ENCODE results near the gene UBE2I. TPM values are rescaled to one million over a fixed set of nuclear protein-coding genes. Genes with fewer than 3 reads are reported as not detected.
A peak's percentile ranks its signal among the peaks of the same experiment; 100 is the strongest.

UBE2I gene
- total RNA-seq, 2 experiments from 2014 or later = 207 to 237 TPM

DNA sequence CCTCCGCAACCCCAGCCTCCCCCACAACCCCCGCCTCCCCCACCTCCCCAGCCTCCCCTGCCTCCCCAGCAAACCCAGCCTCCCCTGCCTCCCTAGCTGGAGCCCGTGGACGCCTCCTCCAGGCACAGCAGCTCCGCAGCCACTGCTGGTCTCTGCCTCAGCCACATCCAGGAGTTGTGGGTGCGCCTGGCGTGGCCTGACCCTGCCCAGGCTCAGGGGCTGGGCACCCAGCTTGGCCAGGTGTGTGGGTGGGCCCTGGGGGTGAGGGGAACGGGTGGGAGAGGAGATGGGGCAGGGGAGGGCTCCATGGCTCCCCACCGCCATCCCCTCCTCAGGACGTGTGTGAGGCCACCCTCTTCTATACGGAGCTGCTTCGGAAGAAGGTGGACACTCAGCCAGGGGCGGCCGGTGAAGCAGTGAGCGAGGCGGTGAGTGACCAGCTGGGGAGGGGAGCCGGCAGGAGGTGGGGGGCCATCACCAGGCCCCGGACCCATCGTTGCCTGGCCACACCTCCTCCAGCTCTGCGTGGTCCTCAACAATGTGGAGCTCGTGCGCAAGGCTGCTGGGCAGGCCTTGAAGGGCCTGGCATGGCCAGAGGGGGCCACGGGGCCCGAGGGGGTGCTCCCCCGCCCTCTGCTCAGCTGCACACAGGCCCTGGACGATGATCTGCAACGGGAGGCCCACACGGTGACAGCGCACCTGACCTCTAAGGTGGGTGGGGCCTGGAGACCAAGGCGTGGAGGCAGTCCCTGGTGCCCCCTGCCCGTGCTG is 36.4 kb downstream of the UBE2I start:
- ChIA-PET CTCF (no interaction called here), POLR2A (interaction anchor here (0.9 kb wide), 1 partner anchor 38 kb away, joined by 3 read pairs; no protein-coding TSS in a partner anchor)
- Mint-ChIP-seq H3K27me3 (ENCODE audit: low read depth) (no peaks in the 10 kb centered on the region), H3K4me1 (ENCODE audit: low read depth) (peaks cover 26% of the 10 kb centered on the region), H3K9me3 (ENCODE audit: insufficient read depth) (no peaks in the 10 kb centered on the region), H3K4me3 (no peak overlapping the region), H3K27ac (no peak overlapping the region), H3K36me3 (ENCODE audit: low read depth) (no peaks in the 10 kb centered on the region)
- no peak for DNase-seq
- no peak for ATAC-seq

DNA sequence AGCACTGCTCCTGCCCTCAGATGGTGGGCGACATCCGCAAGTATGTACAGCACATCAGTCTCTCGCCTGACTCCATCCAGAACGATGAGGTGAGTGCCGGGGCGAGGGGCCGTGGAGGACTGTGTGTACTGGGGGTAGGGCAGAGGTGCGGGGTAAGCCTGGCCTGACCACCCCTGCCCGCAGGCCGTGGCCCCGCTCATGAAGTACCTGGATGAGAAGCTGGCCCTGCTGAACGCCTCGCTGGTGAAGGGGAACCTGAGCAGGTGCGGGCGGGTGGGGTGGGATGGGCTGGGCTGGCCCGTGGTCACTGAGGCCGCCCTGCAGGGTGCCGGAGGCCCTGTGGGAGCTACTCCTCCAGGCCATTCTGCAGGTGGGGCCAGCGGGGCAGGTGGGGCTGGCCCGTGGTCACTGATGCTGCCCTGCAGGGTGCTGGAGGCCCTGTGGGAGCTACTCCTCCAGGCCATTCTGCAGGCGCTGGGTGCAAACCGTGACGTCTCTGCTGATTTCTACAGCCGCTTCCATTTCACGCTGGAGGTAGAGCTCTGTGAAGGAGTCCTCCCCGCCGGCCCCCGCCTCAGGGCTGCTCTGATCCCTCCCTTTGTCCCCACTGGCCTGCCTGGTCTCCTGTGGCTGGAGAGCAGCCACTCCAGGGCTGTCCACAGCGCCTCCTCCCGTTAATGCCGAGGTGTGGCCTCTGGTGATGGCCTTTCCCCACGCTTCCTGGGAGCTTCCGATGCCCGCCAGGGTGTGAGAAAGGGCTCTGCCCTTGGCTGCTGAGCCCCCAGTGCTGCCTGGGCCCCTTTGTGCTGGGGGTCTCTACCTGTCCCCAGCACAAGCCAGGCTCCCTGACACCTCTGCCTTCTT is 37.2 kb downstream of the UBE2I start:
- no peak for ATAC-seq

DNA sequence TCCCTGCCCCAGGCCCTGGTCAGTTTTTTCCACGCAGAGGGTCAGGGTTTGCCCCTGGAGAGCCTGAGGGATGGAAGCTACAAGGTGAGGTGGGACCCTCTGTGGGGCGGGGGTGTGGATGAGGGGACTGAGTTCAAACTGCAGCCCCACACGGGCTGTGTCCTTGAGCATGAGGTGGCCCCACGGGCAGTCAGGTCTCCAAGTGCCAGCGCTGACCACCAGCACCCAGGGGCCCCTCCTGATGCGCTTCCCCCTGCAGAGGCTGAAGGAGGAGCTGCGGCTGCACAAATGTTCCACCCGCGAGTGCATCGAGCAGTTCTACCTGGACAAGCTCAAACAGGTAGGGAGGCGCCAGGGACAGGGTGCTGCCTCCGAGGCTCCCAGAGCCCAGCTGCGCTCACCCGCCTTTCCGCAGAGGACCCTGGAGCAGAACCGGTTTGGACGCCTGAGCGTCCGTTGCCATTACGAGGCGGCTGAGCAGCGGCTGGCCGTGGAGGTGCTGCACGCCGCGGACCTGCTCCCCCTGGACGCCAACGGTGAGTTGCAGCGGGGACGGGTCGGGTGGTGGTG is 37.9 kb downstream of the UBE2I start:
- H3K36me3 Mint-ChIP-seq (ENCODE audit: low read depth) = no peaks in the 10 kb centered on the region
- POLR2A ChIA-PET = no interaction called here
- H3K27me3 Mint-ChIP-seq (ENCODE audit: low read depth) = no peaks in the 10 kb centered on the region
- no peak overlapping the region for H3K27ac Mint-ChIP-seq
- no peak overlapping the region for H3K4me3 Mint-ChIP-seq
- CTCF ChIA-PET = interaction anchor here (1.9 kb wide), 1 partner anchor 17 kb away, joined by 7 read pairs; no protein-coding TSS in a partner anchor
- H3K9me3 Mint-ChIP-seq (ENCODE audit: insufficient read depth) = no peaks in the 10 kb centered on the region
- ATAC-seq = no peak
- H3K4me1 Mint-ChIP-seq (ENCODE audit: low read depth) = peaks cover 23% of the 10 kb centered on the region
- DNase-seq = no peak

More for the DNA sequence above, 37.2 kb downstream of the UBE2I start:
- no peaks in the 10 kb centered on the region for H3K36me3 Mint-ChIP-seq (ENCODE audit: low read depth)
- no peaks in the 10 kb centered on the region for H3K9me3 Mint-ChIP-seq (ENCODE audit: insufficient read depth)
- ChIA-PET CTCF (interaction anchor here (1.9 kb wide), 1 partner anchor 17 kb away, joined by 7 read pairs; no protein-coding TSS in a partner anchor), POLR2A (interaction anchor here (0.9 kb wide), 1 partner anchor 37 kb away, joined by 3 read pairs; no protein-coding TSS in a partner anchor)
- no peak overlapping the region for H3K4me3 Mint-ChIP-seq
- no peaks in the 10 kb centered on the region for H3K27me3 Mint-ChIP-seq (ENCODE audit: low read depth)
- H3K27ac Mint-ChIP-seq = no peak overlapping the region
- no peak for DNase-seq
- peaks cover 26% of the 10 kb centered on the region for H3K4me1 Mint-ChIP-seq (ENCODE audit: low read depth)

DNA sequence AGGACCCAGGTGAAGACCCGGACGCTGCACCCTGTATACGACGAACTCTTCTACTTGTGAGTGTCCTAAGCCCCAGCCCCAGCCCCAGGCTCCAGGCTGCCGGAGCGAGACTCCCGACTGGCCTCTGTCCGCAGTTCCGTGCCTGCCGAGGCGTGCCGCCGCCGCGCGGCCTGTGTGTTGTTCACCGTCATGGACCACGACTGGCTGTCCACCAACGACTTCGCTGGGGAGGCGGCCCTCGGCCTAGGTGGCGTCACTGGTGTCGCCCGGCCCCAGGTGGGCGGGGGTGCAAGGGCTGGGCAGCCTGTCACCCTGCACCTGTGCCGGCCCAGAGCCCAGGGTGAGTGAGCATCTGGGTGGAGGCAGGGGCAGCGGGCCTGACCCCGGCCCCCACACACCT is 38.5 kb downstream of the UBE2I start:
- Mint-ChIP-seq H3K9me3 (ENCODE audit: insufficient read depth) (no peaks in the 10 kb centered on the region), H3K27me3 (ENCODE audit: low read depth) (no peaks in the 10 kb centered on the region), H3K36me3 (ENCODE audit: low read depth) (no peaks in the 10 kb centered on the region), H3K27ac (no peak overlapping the region), H3K4me1 (ENCODE audit: low read depth) (peaks cover 23% of the 10 kb centered on the region), H3K4me3 (no peak overlapping the region)
- ChIA-PET CTCF (interaction anchor here (1.9 kb wide), 1 partner anchor 16 kb away, joined by 7 read pairs; no protein-coding TSS in a partner anchor), POLR2A (interaction anchor here (1.4 kb wide), 1 partner anchor 73 kb away, joined by 5 read pairs; the partner anchor contains the start of gene UQCC4)
- no peak for DNase-seq
- ATAC-seq = no peak

DNA sequence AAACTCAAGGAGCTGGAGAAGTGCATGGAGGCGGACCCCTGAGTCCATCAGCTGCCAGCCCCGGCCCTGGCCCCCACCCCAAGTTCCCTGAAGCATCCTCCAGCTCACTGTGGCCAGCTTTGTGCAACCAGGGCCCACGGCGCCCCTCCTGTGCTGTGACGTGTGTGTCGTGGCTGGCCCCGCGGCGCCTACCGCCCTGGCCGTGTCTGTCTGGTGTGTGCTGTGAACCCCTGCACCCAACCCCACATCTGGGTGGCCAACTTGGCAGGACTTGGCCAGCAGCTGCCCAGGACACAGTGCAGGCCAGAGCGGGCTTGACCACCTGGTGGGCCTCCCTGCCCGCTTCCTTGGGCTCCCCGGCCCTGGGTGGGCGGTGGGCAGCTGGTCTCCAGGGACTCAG is 39.0 kb downstream of the UBE2I start:
- H3K4me1 Mint-ChIP-seq (ENCODE audit: low read depth) = peaks cover 23% of the 10 kb centered on the region
- no peak overlapping the region for H3K4me3 Mint-ChIP-seq

DNA sequence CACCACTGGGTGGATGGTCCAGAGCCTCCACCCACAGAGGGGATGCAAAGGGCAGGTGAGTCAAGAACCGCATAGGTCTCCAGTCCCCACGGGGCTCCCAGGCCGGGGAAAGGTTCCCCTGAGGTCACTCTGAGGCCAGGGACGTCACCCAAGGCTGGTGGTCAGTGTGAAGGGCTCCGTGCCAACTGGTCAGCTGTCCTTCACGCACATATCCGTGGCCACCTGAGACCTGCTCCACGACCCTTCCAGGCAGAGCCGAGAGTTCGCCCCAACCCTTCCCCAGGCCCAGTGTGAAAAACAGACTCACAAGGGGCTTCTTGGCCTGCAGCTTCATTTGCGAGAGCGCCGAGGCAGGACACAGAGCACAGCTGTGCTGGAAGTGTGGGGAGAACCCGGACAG is 39.5 kb downstream of the UBE2I start:
- Mint-ChIP-seq H3K4me1 (ENCODE audit: low read depth) (peaks cover 27% of the 10 kb centered on the region), H3K27ac (no peak overlapping the region), H3K9me3 (ENCODE audit: insufficient read depth) (no peaks in the 10 kb centered on the region), H3K36me3 (ENCODE audit: low read depth) (no peaks in the 10 kb centered on the region), H3K4me3 (no peak overlapping the region), H3K27me3 (ENCODE audit: low read depth) (no peaks in the 10 kb centered on the region)
- POLR2A ChIA-PET = interaction anchor here (1.4 kb wide), 1 partner anchor 72 kb away, joined by 5 read pairs; the partner anchor contains the start of gene UQCC4
- no peak for ATAC-seq
- CTCF ChIA-PET = interaction anchor here (1.9 kb wide), 1 partner anchor 15 kb away, joined by 7 read pairs; no protein-coding TSS in a partner anchor
- DNase-seq = no peak

More for the DNA sequence above, 39.0 kb downstream of the UBE2I start:
- CTCF ChIA-PET = interaction anchor here (1.9 kb wide), 1 partner anchor 16 kb away, joined by 7 read pairs; no protein-coding TSS in a partner anchor
- Mint-ChIP-seq H3K27ac (no peak overlapping the region), H3K9me3 (ENCODE audit: insufficient read depth) (no peaks in the 10 kb centered on the region), H3K27me3 (ENCODE audit: low read depth) (no peaks in the 10 kb centered on the region), H3K36me3 (ENCODE audit: low read depth) (no peaks in the 10 kb centered on the region)
- DNase-seq (no peak), ATAC-seq (no peak)
- POLR2A ChIA-PET = interaction anchor here (1.4 kb wide), 1 partner anchor 72 kb away, joined by 5 read pairs; the partner anchor contains the start of gene UQCC4

DNA sequence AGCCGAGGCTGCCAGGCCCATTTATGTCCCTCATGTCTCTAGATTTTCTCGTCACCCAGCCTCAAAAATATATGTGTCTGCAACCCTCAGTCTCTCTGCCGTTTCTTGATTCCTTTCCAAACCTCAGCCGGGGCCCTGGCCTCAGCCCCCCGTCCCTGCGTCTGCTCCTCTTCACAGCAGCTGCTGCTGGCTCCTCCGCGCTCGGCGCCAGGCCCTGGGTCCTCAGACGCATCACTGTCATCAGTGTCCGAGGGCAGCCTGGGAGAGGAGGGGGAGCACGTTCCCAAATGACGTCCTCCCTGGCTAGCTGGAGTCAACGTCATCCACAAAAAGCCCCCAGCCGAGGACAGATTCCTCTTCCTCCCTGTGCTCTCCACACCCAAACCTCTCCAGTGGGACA is 39.9 kb downstream of the UBE2I start:
- Mint-ChIP-seq H3K36me3 (ENCODE audit: low read depth) (no peaks in the 10 kb centered on the region), H3K4me3 (no peak overlapping the region), H3K4me1 (ENCODE audit: low read depth) (peaks cover 30% of the 10 kb centered on the region), H3K27me3 (ENCODE audit: low read depth) (no peaks in the 10 kb centered on the region), H3K27ac (no peak overlapping the region), H3K9me3 (ENCODE audit: insufficient read depth) (no peaks in the 10 kb centered on the region)
- POLR2A ChIA-PET = interaction anchor here (1.4 kb wide), 1 partner anchor 72 kb away, joined by 5 read pairs; the partner anchor contains the start of gene UQCC4
- no peak for ATAC-seq
- CTCF ChIA-PET = no interaction called here
- no peak for DNase-seq

DNA sequence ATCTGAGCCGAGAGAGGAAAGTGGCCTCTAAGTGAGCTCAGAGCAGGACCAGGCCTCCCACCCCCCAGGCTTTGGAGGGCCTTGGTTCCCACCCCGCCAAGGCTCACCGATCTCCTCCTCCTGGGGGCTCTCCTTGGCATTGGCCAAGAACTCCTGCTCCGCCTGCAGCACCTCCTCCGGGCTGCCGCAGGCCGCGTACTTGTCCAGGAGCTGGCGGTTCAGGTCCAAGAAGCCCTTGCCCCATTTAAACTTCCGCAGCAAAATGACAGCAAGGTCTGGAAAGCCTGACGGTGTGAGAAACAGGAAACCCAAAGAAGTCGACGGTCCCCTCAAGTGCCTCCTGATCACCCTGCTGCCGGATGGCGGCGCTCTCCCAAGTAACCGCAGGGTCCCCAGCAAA is 40.5 kb downstream of the UBE2I start:
- Mint-ChIP-seq H3K36me3 (ENCODE audit: low read depth) (no peaks in the 10 kb centered on the region), H3K4me3 (peak overlapping the region; percentile 80), H3K9me3 (ENCODE audit: insufficient read depth) (no peaks in the 10 kb centered on the region), H3K4me1 (ENCODE audit: low read depth) (peaks cover 32% of the 10 kb centered on the region), H3K27ac (no peak overlapping the region), H3K27me3 (ENCODE audit: low read depth) (no peaks in the 10 kb centered on the region)
- CTCF ChIA-PET = interaction anchor here (1.3 kb wide), 1 partner anchor 14 kb away, joined by 4 read pairs; no protein-coding TSS in a partner anchor
- POLR2A ChIA-PET = no interaction called here
- DNase-seq (no peak), ATAC-seq (no peak)

DNA sequence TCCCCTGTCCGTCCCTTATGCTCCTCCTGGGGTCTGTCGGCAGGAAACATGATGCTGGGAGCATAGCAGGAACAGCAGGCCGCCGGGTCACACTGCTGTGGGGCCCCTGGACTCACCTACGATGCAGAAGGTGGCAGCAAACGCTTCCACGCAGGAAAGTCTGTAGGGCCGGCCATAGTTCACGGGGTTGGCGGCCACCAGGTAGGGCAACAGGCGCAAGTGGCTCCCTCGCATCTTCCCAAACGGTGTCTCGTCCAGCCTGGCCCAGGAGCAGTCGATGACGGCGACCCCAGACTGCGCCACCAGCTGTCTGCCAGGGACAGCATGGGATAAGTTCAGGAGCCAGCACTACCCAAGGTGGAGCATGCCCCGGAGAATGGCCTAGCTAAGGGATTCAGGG is 41.3 kb downstream of the UBE2I start:
- peaks cover 36% of the 10 kb centered on the region for H3K4me1 Mint-ChIP-seq (ENCODE audit: low read depth)
- ChIA-PET CTCF (interaction anchor here (1.3 kb wide), 1 partner anchor 13 kb away, joined by 4 read pairs; no protein-coding TSS in a partner anchor), POLR2A (interaction anchor here (0.7 kb wide), 1 partner anchor 18 kb away, joined by 3 read pairs; no protein-coding TSS in a partner anchor)
- H3K4me3 Mint-ChIP-seq = peak overlapping the region; percentile 80
- no peaks in the 10 kb centered on the region for H3K9me3 Mint-ChIP-seq (ENCODE audit: insufficient read depth)
- DNase-seq (no peak), ATAC-seq (no peak)
- H3K27ac Mint-ChIP-seq = peak overlapping the region; percentile 30
- H3K36me3 Mint-ChIP-seq (ENCODE audit: low read depth) = no peaks in the 10 kb centered on the region
- H3K27me3 Mint-ChIP-seq (ENCODE audit: low read depth) = no peaks in the 10 kb centered on the region

DNA sequence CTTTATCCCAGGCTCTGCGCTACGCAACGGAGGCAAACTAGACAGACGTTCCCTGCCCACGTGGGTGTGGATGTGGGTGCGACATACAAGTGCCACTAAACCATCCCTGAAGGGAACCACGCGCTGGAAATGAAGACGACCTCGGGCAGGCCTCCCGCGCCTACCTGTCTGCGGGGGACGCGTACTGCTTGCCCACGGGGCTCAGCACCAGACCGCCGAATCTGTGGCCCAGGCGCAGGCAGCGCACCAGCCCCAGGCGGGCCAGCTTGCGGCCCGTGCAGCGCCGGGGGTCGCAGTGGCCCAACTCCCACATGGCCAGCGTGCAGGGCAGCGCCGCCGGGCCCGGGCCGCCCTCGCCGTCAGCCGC is 41.8 kb downstream of the UBE2I start:
- H3K27me3 Mint-ChIP-seq (ENCODE audit: low read depth) = no peaks in the 10 kb centered on the region
- H3K4me3 Mint-ChIP-seq = peak overlapping the region; percentile 80
- ChIA-PET CTCF (interaction anchor here (1.3 kb wide), 1 partner anchor 13 kb away, joined by 4 read pairs; no protein-coding TSS in a partner anchor), POLR2A (interaction anchor here (0.7 kb wide), 1 partner anchor 19 kb away, joined by 3 read pairs; no protein-coding TSS in a partner anchor)
- ATAC-seq (peak; percentile 29), DNase-seq (peak; percentile 46)
- no peaks in the 10 kb centered on the region for H3K36me3 Mint-ChIP-seq (ENCODE audit: low read depth)
- no peaks in the 10 kb centered on the region for H3K9me3 Mint-ChIP-seq (ENCODE audit: insufficient read depth)
- H3K27ac Mint-ChIP-seq = peak overlapping the region; percentile 79
- H3K4me1 Mint-ChIP-seq (ENCODE audit: low read depth) = peaks cover 36% of the 10 kb centered on the region
